ENCODE data around the gene STAB2. TPM values are rescaled to one million over a fixed set of nuclear protein-coding genes. Genes with fewer than 3 reads are reported as not detected.

STAB2 gene
- total RNA-seq, 1 experiment from 2014 or later = not detected

GRCh38 chr12:103710544-103710943, 123.5 kb downstream of the STAB2 start:
- Histone ChIP-seq H3K36me3 (ENCODE audit: insufficient read depth, low read length) (no peaks in the 10 kb centered on the region), H2AFZ (ENCODE audit: low read length) (no peak overlapping the region), H3K4me2 (ENCODE audit: low read depth, low read length, poor library complexity, severe bottlenecking) (no peak overlapping the region), H3K9me2 (replicated peaks; ENCODE audit: insufficient read depth, low read length) (no peaks in the 10 kb centered on the region), H3K4me3 (ENCODE audit: low read length) (no peak overlapping the region), H3K4me1 (ENCODE audit: low read length) (no peaks in the 10 kb centered on the region), H3K79me2 (ENCODE audit: low read length) (no peaks in the 10 kb centered on the region), H3K9me3 (ENCODE audit: low read length) (no peaks in the 10 kb centered on the region), H4K20me1 (ENCODE audit: insufficient read depth, low read depth, low read length) (no peaks in the 10 kb centered on the region), H3K27me3 (ENCODE audit: low read length) (no peaks in the 10 kb centered on the region), H3K27ac (ENCODE audit: low read length) (no peak overlapping the region), H3K9ac (ENCODE audit: low read length) (no peak overlapping the region)
- DNase-seq = no peak

DNA sequence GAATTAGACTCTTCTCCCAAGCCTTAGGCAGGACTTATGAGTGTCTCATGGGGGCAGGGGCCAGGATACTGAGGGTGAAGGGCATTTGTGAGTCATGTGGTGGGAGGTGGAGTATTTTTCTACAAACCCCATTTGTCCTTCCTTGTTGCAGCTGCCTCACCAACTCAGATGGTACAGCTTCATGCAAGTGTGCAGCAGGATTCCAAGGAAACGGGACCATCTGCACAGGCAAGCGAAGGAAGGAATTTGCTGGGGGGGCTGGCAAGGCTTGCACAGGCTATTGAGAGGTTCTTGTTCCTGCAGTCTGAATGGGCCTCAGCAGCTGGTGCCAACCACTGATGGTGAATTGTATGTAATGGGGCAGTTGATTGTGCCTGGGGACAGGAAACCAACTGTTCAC, 125.1 kb downstream of the STAB2 start:
- H3K79me2 ChIP-seq (ENCODE audit: low read length) = no peaks in the 10 kb centered on the region
- no peak for DNase-seq
- no peaks in the 10 kb centered on the region for H4K20me1 ChIP-seq (ENCODE audit: insufficient read depth, low read depth, low read length)
- no peaks in the 10 kb centered on the region for H3K9me3 ChIP-seq (ENCODE audit: low read length)
- no peaks in the 10 kb centered on the region for H3K36me3 ChIP-seq (ENCODE audit: insufficient read depth, low read length)
- H3K4me1 ChIP-seq (ENCODE audit: low read length) = no peaks in the 10 kb centered on the region
- no peak overlapping the region for H3K4me3 ChIP-seq (ENCODE audit: low read length)
- no peak overlapping the region for H3K9ac ChIP-seq (ENCODE audit: low read length)
- H3K27ac ChIP-seq (ENCODE audit: low read length) = no peak overlapping the region
- H3K4me2 ChIP-seq (ENCODE audit: low read depth, low read length, poor library complexity, severe bottlenecking) = no peak overlapping the region
- H2AFZ ChIP-seq (ENCODE audit: low read length) = no peak overlapping the region
- H3K27me3 ChIP-seq (ENCODE audit: low read length) = no peaks in the 10 kb centered on the region
- no peaks in the 10 kb centered on the region for H3K9me2 ChIP-seq (replicated peaks; ENCODE audit: insufficient read depth, low read length)

GRCh38 chr12:103715494-103715893, 128.4 kb downstream of the STAB2 start:
- H3K9ac ChIP-seq (ENCODE audit: low read length) = no peak overlapping the region
- H4K20me1 ChIP-seq (ENCODE audit: insufficient read depth, low read depth, low read length) = no peaks in the 10 kb centered on the region
- no peak overlapping the region for H3K27ac ChIP-seq (ENCODE audit: low read length)
- H3K9me3 ChIP-seq (ENCODE audit: low read length) = no peaks in the 10 kb centered on the region
- H2AFZ ChIP-seq (ENCODE audit: low read length) = no peak overlapping the region
- H3K36me3 ChIP-seq (ENCODE audit: insufficient read depth, low read length) = no peaks in the 10 kb centered on the region
- H3K27me3 ChIP-seq (ENCODE audit: low read length) = no peaks in the 10 kb centered on the region
- H3K4me2 ChIP-seq (ENCODE audit: low read depth, low read length, poor library complexity, severe bottlenecking) = no peak overlapping the region
- no peak for DNase-seq
- no peaks in the 10 kb centered on the region for H3K79me2 ChIP-seq (ENCODE audit: low read length)
- H3K4me1 ChIP-seq (ENCODE audit: low read length) = no peaks in the 10 kb centered on the region
- no peak overlapping the region for H3K4me3 ChIP-seq (ENCODE audit: low read length)
- no peaks in the 10 kb centered on the region for H3K9me2 ChIP-seq (replicated peaks; ENCODE audit: insufficient read depth, low read length)

DNA sequence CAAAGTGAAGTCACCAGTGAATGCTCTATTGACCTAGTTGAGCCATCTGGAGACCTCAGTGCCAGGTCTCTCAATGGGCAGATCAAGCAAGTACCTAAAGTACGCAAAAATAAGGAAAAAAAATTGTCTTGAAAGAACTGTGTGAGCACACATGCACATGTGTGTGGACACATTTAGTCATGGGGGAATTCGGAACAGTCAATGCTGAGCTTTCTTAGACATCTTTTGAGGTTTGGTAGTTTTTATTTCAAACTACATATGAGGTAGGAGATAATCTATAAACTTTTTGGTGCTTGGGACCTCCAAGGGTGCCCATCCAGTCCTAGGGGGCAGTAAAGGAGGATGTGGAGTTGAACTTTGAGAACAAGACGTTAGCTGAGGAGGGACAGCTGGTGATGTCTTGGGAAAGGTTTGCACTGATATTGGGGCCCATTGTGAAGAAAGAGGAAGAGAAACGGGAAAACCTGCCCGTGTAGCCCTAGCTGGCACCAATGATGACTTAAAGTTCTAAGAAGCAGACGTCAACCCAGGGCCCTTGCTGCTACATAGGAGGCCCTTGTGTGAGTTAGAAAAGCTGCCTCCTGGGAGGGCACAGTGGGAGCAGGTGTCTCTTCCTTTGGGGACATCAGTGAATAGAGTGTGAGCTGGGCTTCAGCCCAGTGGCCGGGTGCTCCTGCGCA, 129.6 kb downstream of the STAB2 start:
- Histone ChIP-seq H3K27ac (ENCODE audit: low read length) (no peak overlapping the region), H3K27me3 (ENCODE audit: low read length) (no peaks in the 10 kb centered on the region), H3K79me2 (ENCODE audit: low read length) (no peaks in the 10 kb centered on the region), H3K9me3 (ENCODE audit: low read length) (no peaks in the 10 kb centered on the region), H3K9me2 (replicated peaks; ENCODE audit: insufficient read depth, low read length) (no peaks in the 10 kb centered on the region), H3K4me3 (ENCODE audit: low read length) (no peak overlapping the region), H3K4me2 (ENCODE audit: low read depth, low read length, poor library complexity, severe bottlenecking) (no peak overlapping the region), H2AFZ (ENCODE audit: low read length) (no peak overlapping the region), H3K36me3 (ENCODE audit: insufficient read depth, low read length) (no peaks in the 10 kb centered on the region), H4K20me1 (ENCODE audit: insufficient read depth, low read depth, low read length) (no peaks in the 10 kb centered on the region), H3K4me1 (ENCODE audit: low read length) (no peaks in the 10 kb centered on the region), H3K9ac (ENCODE audit: low read length) (no peak overlapping the region)
- no peak for DNase-seq

GRCh38 chr12:103725398-103725797, 138.3 kb downstream of the STAB2 start:
- no peak overlapping the region for H3K4me2 ChIP-seq (ENCODE audit: low read depth, low read length, poor library complexity, severe bottlenecking)
- H2AFZ ChIP-seq (ENCODE audit: low read length) = no peak overlapping the region
- no peaks in the 10 kb centered on the region for H3K9me3 ChIP-seq (ENCODE audit: low read length)
- H3K4me1 ChIP-seq (ENCODE audit: low read length) = no peaks in the 10 kb centered on the region
- no peaks in the 10 kb centered on the region for H3K27me3 ChIP-seq (ENCODE audit: low read length)
- no peaks in the 10 kb centered on the region for H3K36me3 ChIP-seq (ENCODE audit: insufficient read depth, low read length)
- no peaks in the 10 kb centered on the region for H3K9me2 ChIP-seq (replicated peaks; ENCODE audit: insufficient read depth, low read length)
- H4K20me1 ChIP-seq (ENCODE audit: insufficient read depth, low read depth, low read length) = no peaks in the 10 kb centered on the region
- no peak overlapping the region for H3K4me3 ChIP-seq (ENCODE audit: low read length)
- H3K27ac ChIP-seq (ENCODE audit: low read length) = no peak overlapping the region
- no peaks in the 10 kb centered on the region for H3K79me2 ChIP-seq (ENCODE audit: low read length)
- no peak overlapping the region for H3K9ac ChIP-seq (ENCODE audit: low read length)
- DNase-seq = no peak

- Histone ChIP-seq H3K36me3 (ENCODE audit: insufficient read depth, low read length) (no peaks in the 10 kb centered on the region), H4K20me1 (ENCODE audit: insufficient read depth, low read depth, low read length) (no peaks in the 10 kb centered on the region), H3K9me3 (ENCODE audit: low read length) (peaks cover 5% of the 10 kb centered on the region; the same call in 1 of the 2 replicates), H3K4me1 (ENCODE audit: low read length) (no peaks in the 10 kb centered on the region), H3K9me2 (replicated peaks; ENCODE audit: insufficient read depth, low read length) (no peaks in the 10 kb centered on the region), H3K9ac (ENCODE audit: low read length) (no peak overlapping the region), H3K4me3 (ENCODE audit: low read length) (no peak overlapping the region), H2AFZ (ENCODE audit: low read length) (no peak overlapping the region), H3K79me2 (ENCODE audit: low read length) (no peaks in the 10 kb centered on the region), H3K27ac (ENCODE audit: low read length) (no peak overlapping the region), H3K4me2 (ENCODE audit: low read depth, low read length, poor library complexity, severe bottlenecking) (no peak overlapping the region), H3K27me3 (ENCODE audit: low read length) (no peaks in the 10 kb centered on the region)
- no peak for DNase-seq
Measured at GRCh38 chr12:103727638-103728037, 140.6 kb downstream of the STAB2 start.

GRCh38 chr12:103728323-103728722, 141.2 kb downstream of the STAB2 start:
- no peak for DNase-seq
- Histone ChIP-seq H3K9ac (ENCODE audit: low read length) (no peak overlapping the region), H4K20me1 (ENCODE audit: insufficient read depth, low read depth, low read length) (no peaks in the 10 kb centered on the region), H3K4me2 (ENCODE audit: low read depth, low read length, poor library complexity, severe bottlenecking) (no peak overlapping the region), H3K27me3 (ENCODE audit: low read length) (no peaks in the 10 kb centered on the region), H3K4me1 (ENCODE audit: low read length) (no peaks in the 10 kb centered on the region), H3K9me3 (ENCODE audit: low read length) (peaks cover 5% of the 10 kb centered on the region; the same call in 1 of the 2 replicates), H3K9me2 (replicated peaks; ENCODE audit: insufficient read depth, low read length) (no peaks in the 10 kb centered on the region), H3K79me2 (ENCODE audit: low read length) (no peaks in the 10 kb centered on the region), H3K4me3 (ENCODE audit: low read length) (no peak overlapping the region), H3K27ac (ENCODE audit: low read length) (no peak overlapping the region), H2AFZ (ENCODE audit: low read length) (no peak overlapping the region), H3K36me3 (ENCODE audit: insufficient read depth, low read length) (no peaks in the 10 kb centered on the region)

DNA sequence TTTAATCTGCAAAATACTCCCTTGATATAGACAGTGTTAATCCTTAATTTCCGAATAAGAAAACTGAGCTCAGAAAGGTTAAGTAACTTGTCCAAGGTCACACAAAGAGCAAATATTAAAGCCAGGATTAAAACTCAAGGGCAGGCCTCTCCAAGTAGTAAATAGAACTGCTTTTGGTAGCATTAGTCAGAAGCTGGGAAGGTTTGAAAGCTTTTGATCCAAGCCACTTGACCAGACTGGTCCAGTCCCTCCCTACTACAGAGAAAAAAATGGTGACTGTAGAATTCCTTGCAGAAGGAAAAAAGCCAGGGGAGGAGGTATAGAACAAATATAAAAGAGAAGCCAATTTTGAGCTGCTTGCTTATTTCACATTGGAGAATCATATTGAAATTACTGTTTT, 142.4 kb downstream of the STAB2 start:
- H3K79me2 ChIP-seq (ENCODE audit: low read length) = no peaks in the 10 kb centered on the region
- H3K36me3 ChIP-seq (ENCODE audit: insufficient read depth, low read length) = no peaks in the 10 kb centered on the region
- H3K27me3 ChIP-seq (ENCODE audit: low read length) = no peaks in the 10 kb centered on the region
- H3K9me3 ChIP-seq (ENCODE audit: low read length) = peaks cover 5% of the 10 kb centered on the region; the same call in 1 of the 2 replicates
- no peaks in the 10 kb centered on the region for H3K4me1 ChIP-seq (ENCODE audit: low read length)
- H3K27ac ChIP-seq (ENCODE audit: low read length) = no peak overlapping the region
- H3K4me3 ChIP-seq (ENCODE audit: low read length) = no peak overlapping the region
- H3K9ac ChIP-seq (ENCODE audit: low read length) = no peak overlapping the region
- H4K20me1 ChIP-seq (ENCODE audit: insufficient read depth, low read depth, low read length) = no peaks in the 10 kb centered on the region
- H3K4me2 ChIP-seq (ENCODE audit: low read depth, low read length, poor library complexity, severe bottlenecking) = no peak overlapping the region
- H2AFZ ChIP-seq (ENCODE audit: low read length) = no peak overlapping the region
- H3K9me2 ChIP-seq (replicated peaks; ENCODE audit: insufficient read depth, low read length) = no peaks in the 10 kb centered on the region
- DNase-seq = no peak

Data from Karpas-422 (cell line).